HG02938 (cell line): ENCODE measurements around the gene DLGAP1.

Experiments
- ATAC-seq: cut with Tn5 transposase; IDR thresholded peaks from one replicate; pipeline ENCODE4 v1.9.1; 2021; ENCODE audit warnings: mild to moderate bottlenecking, moderate library complexity; ENCODE audit not compliant: unreplicated experiment

Gene DLGAP1

DNA sequence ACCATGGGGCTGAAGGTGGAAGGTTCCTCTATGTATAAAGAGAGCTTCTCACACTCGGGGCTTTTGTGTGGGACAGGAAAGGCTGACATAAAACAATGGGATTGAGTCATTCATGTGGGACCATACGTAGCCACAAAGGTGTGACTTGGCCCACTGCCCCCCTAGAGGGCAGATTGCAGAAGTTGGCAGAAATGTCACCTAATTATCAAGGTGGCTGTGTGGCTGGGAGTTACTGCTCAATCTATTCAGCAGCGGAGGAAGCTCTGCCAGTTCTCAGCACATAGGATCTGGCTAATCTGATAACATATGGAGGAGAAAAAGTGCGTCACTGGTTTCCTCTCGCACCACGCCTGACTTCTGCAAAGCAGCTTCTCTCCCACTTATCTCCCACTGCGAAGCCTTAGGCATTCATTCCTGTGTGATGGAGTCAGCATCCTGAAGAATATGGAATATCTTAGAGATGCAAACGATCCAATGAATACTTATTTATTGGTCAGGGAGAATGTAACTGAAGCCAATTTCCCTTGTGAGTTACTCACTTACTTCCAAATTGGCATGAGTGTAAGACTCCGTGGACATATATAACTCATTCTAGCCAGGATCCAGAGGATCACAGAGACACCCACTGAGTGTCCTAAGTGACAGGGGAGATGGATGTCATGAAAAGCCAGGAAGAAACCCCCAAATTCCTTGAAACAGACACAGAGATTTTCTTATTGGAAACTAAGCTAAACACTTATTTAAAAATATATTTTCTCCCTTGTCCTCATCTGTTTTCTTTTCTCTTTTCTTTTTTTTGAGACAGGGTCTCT lies 660.4 kb downstream of the DLGAP1 start:
- ATAC-seq: no peak

DNA sequence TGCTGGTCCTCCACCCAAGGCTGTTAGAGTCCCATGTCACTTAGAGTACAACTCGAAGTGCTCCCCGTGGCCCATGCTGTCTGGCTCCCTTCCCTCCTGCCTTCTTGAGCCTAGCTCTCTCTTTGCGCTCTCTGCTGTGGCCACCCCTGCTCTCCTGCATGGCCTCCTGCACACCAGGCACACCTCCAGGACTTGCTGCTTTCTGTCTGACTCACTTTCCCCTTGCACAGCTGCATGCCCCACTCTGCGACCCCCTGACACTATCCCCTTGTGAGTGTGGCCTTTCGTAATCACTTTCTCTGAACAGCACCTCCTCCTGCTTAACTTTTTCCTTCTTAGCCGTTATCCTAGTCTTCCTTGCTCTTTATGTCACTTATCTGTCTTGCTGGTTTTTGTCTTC lies 661.6 kb downstream of the DLGAP1 start:
- ATAC-seq: no peak

DNA sequence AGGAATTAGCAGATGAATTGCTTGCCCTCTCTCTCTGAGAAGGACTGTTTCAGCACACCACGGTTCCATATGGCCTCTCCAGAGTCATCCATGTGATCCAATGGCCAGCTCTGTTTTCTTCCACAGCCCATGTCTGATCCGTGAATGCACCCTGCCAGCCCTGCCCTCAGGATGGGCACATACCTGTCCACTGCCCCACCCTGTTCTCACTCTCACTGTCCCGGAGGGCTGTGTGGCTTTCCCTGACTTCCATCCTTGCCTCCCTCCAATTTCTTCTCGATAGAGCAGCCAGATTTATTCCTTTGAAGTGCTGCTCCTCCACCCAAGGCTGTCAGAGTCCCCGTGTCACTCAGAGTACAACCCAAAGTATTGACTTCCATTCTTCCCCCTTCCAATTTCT lies 662.0 kb downstream of the DLGAP1 start:
- ATAC-seq: no peak

DNA sequence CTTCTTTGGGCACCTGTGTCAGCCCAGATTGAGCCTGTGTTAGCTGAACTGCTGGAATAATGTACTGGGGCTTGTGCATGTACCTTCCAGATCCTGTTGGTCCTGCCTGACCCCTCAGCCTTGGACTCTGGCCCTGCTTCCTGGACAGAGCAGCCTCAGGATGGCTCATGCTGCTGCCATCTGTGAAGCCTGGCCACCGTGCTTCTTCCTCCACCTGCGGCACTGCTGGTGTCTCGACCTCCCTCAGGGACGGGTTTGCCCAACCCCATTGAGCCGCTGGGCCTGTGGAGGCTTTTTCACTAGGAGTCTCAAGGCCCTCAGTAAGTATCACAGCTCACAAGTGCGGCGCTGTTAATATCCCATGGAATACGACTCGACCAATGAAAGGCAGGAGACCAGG lies 662.4 kb downstream of the DLGAP1 start:
- ATAC-seq: no peak

DNA sequence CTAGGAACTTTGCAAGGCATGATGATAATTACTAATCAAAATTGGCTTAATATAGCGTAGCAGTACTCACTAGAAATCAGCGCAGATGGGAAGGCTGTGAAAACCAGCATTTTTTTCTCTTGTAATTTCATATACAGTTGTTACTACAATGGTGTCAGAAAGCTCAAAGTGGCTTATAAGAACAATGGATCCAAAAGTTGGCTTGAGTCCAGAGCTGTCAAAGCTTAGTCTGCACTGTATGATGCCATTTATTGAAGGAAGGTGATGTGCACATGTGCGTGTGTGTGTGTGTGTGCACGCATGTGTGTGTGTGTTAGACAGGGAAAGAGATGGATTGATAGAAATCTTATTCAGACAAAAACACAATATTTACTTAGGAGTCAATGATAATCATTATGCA lies 663.9 kb downstream of the DLGAP1 start:
- no peak for ATAC-seq

DNA sequence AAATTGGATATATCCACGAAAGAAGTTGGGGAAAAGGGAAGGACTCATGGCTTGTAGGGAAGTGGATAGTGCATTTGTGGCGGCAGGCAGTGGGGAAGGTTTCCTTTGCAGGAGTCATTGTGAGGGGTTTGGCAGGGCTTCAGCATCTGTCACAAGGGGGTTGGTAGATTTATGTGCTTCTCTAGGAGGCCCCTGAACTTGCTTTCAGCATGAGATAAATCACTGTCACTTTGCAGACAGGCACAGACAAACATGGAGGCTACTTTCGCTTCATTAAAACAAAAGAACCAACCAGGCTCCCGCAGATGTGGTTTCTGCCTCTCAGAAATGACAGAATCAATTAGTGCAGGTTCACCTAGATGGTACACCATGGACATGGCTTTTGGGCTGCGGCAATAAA lies 664.4 kb downstream of the DLGAP1 start:
- no peak for ATAC-seq

DNA sequence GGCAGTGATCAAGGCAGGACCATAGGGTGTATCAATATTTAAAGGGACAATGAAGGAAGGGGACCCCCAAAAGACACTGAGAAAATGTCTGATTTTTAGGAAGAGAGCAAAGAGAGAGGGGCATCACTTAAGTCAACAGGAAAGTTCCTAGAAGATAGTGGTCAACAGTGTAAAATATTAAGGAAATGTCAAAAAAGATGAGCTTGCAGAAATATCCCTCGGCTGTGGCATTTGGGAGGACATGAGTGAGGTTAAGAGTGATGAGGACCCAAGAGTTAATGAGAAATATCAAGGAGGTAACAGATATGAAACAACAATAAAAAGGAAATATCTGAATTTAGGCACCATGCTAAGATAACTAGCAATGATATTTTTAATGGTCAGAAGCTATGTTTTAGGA lies 665.6 kb downstream of the DLGAP1 start:
- no peak for ATAC-seq

DNA sequence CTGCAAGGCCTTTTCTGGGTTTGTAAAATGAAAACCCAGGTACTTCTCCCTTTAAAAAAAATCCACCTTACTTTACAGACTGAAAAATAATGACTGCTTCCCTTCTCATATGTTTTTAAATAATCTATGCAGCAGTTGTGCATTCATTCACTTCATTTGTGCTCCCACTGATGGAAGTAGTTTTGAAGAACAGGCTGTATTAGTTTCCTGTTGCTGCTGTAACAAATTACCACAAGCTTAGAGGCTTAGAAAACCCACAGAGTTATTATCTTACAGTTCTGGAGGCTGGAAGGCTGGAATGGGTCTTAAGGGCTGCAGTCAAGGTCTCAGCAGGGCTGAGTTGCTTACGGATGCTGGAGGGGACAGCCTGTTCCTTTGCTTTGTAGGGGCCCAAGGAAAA lies 670.2 kb downstream of the DLGAP1 start:
- ATAC-seq: no peak

DNA sequence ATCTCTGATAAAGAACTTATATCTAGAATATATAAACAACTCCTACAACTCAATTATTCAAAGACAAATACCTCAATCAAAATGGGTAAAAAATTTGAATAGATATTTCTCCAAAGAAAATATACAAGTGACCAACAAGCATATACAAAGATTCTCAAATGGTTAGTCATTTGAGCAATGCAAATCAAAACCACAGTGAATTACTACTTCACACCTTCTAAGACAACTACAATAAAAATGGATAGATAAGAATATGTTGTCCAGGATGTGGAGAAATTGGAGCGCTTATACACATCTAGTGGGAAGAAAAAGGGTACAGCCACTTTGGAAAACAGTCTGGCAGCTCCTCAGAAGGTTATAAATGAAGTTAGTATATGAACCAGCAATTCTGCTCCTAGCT lies 672.2 kb downstream of the DLGAP1 start:
- no peak for ATAC-seq

DNA sequence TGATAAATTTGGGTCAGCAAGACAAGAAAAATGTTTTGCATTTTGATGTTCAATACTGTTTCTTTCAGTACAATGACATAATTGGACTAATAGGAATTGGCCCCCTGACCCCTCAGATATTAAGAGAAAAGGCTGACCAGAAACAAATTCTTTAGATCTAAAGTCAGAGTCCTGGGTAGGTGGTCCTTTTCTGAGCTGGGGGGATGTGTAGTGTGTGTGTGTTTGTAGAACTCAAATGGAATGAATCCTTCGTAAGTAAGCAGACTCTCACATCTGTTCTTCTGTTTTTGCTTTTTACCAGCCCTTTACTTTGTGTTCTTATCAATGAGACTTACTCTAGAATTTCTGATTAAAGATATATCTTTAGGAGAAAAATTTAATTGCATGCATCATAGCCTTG lies 677.4 kb downstream of the DLGAP1 start:
- no peak for ATAC-seq

DNA sequence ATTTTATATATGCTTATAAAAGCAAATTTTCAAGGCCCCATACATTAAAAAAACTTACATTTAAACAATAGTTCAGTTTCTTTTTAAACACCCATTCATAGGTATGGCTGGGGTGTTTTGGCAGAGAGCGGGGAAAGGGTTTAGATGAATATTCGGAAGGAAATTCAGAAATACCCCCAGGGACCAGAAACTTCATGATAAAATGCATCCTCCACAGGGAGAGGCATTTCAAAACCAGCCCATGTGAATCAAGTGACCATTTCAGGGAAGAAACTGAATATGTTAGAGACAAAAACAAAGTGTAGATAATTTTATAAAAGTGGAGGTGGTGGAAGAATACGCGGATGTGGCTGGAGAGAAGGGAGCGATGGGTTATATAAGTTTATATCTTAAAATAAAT lies 678.0 kb downstream of the DLGAP1 start:
- ATAC-seq: no peak

DNA sequence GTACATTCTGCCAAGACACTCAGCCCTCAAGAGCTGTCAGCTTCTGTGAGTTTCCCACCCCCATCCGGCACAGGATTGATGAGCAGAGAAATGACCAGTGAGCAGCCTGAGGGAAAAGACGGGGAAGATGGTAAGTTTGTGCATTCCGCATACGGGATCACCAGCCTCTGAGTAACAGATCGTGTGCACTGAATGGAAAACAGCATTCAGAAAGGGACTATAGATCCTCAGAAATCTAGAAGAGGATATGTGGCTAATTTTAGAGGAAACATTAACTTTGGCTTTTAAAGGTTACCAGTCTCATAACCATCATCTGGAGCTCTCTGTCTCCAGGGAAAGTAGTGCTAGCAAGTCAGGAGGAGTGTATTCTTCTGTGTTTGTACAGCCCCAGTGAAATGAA lies 679.1 kb downstream of the DLGAP1 start:
- no peak for ATAC-seq

DNA sequence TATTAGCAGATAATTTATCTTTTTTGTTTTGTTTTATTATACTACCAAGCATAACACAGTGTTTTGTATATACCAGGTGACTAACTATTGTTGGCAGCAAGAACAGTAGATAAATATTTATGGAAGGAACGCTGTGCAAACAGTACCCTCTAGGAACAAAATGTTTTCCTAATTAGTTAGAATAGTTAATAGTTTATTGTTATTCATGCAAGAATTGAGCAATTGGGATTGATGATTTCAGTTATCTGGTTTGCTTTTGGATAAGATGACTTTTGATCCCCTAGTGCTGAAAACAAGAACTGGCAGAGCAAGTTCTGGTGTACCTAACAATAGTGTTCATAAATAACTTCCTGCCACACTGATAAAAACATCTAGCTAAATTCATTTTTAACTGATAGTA lies 681.8 kb downstream of the DLGAP1 start:
- no peak for ATAC-seq

DNA sequence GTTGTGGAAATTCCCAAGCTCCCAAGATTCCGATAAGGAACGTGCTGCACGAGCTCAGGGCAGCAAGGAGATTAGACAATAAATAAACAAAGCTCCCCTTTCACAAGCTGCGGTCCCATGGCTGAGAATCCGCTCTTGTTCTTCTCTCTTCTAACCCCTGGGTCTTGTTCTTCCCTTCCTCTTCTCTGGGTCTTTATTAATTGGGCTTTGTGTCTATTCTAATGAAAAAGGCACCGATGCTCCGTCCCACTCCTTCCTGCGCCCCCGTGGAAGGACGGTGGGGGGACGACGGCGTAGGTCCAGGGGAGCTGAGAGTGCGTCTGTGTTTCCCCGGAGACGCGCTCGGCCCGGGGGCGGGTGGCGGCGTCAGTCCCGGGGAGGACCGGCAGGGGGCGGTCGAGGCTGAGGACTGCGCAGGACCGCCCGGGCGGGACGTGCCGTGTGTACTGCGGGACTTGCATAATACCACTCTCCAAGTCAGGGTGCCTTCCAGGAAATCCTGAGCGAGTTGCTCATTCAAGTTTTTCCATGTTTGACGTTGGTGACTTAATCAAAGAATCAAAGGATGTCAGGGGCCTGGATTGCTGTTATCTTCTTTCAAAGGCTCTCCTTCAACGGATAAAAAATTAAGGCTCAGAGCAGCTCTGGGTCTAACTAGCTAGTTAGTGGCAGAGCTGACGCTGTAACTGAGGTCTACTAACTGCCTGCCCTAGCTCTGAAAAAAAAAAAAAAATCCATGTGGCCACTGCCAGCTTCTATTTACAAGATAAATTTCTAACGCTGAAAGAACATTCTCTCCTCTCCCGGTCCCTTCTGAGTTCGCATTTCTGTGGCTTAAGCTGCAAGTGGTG lies 683.8 kb downstream of the DLGAP1 start:
- ATAC-seq: peak; percentile 88

DNA sequence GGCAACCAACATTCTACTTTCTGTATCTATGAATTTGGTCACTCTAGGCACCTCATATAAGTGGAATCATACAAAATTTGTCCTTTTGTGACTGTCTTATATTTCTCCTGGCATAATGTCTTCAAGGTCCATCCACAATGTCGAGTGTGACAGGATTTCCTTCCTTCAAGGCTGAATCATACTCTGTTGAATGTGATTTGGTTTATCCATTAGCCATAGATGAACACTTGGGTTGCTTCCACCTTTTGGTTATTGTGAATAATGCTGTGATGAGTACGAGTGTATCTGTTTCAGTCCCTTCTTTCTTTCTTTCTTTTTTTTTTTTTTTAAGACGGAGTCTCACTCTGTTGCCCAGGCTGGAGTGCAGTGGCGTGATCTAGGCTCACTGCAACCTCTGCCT lies 693.8 kb downstream of the DLGAP1 start:
- no peak for ATAC-seq

DNA sequence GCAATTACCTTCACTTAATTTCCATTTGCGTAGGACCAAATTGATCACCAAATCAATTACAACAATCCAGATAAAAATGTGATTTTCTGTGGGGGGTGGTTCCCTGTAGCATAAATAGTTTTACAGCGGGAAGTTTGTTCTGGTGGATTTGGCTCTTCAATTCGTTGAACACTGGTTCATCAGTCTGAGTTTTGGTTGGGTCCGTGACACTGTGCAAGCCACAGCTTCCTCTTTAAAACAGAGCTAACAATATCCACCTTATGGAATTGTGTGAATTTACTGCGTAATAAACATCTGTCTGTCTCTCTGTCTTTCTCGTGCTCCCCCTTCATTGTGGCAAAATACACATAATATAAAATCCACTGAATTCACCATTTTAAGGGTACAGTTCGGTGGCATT lies 694.4 kb downstream of the DLGAP1 start:
- ATAC-seq: no peak

DNA sequence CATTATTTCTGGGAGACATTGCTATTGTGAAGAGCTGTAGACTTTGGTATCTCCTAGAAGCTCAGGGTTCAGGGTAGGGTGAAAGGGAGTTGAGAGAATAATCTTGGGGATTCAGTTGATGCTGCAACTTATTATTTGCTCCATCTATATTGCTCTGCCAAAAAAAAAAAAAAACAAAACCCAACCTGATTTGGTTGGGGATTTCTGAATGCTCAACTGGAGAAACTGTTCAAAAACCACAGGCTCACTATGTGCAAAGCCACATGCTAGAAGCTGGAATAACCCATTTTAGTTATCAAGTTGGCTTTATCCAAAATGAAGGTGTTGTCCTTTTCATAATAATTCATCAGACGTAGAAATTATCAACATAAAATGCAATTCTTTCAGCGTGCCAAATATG lies 696.0 kb downstream of the DLGAP1 start:
- ATAC-seq: no peak

DNA sequence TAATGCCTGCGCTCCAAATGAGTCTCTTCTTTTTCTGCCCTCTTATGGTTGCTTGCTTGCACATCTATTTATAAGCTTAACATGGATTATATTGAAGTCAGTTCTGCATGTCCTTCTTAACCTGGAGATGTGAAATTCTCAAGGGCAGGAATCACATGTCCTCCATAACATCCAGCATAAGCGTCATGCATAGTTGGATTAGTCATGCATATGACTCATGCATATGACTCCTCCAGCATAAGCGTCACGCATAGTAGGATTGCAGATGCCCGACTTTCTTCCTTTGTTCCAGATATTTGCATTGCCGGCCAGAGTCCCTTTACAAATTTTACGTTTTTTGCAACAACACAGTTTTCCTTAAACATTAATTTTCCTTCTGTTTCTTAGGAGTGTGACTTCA lies 696.6 kb downstream of the DLGAP1 start:
- no peak for ATAC-seq

DNA sequence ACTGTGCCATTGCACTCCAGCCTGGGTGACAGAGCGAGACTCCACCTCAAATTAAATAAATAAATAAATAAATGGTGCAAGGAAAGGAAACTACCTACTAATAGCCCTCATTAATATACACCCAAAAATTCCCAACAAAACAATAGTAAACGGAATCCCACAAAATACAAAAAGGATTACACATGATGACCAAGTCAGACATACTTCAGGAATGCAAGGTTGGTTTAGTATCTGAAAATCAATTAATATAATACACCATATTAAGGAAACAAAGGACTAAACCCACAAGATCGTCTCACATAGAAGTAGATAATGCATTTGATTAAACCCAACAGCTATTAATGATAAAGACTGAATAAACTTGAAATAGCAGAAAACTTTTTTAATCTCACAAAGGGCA lies 697.7 kb downstream of the DLGAP1 start:
- no peak for ATAC-seq

DNA sequence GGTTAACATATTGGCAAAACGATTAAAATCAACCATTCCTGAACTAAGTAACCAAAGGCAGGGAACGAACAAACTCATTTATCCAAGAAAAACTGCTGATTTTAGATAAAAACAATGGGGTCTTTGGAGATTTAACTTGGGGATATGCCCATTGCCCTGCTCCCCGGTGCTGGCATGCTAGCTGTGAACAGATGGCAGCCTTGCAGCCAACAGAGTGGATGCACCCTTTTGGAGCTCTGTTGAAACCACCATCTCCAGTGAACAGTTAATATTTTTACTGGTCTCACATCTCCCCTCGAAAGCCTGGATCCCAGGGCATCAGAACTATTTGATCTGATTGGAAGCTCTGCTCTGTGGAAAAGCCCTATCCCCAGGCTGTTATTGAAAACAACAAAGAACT lies 702.0 kb downstream of the DLGAP1 start:
- no peak for ATAC-seq

DNA sequence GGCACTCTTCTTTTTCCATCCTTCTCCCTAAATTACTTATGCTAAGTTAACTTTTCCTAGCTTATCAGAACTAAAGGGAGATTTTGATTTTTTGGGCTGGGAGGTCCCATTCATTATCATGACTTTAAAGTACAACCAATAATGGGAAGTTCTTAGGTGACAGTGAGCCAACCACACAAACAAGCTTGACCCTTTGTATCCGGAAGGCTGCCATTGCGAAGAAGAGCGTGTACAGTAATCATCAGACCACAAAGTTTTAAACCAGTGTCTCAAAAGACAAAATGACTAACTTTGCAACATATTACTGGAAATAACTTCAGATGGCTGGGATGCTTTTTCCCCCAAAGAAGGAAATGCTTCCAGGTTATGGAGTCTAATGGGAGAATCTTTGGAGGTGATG lies 707.0 kb downstream of the DLGAP1 start:
- ATAC-seq: no peak
